SU-DHL-6 (cell line): ENCODE results near the gene NR2F2.

Experiments
- H2AFZ ChIP-seq: fragments of 200-600 bp; sonication (generic); 2 replicates; pipeline ENCODE4 v1.6.1; 2014; ENCODE audit warnings: low read depth, mild to moderate bottlenecking, moderate library complexity, mixed read lengths, antibody characterized with exemption, low read length; ENCODE audit not compliant: severe bottlenecking
- H3F3A ChIP-seq: fragments of 200-600 bp; shearing (Covaris generic); 2 replicates; pipeline ENCODE4 v1.6.0; 2016; ENCODE audit warnings: antibody characterized with exemption, mild to moderate bottlenecking; ENCODE audit not compliant: insufficient read depth
- H3K27ac ChIP-seq: fragments of 200-600 bp; sonication (generic); 2 replicates; pipeline ENCODE4 v1.5.1; 2016; ENCODE audit warnings: low read depth, mild to moderate bottlenecking, low read length, moderate library complexity, mixed read lengths
- H3K27me3 ChIP-seq: fragments of 200-600 bp; sonication (generic), shearing (Covaris generic); 2 replicates; pipeline ENCODE4 v1.6.0; 2014; ENCODE audit warnings: mild to moderate bottlenecking, low read length
- H3K36me3 ChIP-seq: fragments of 200-600 bp; sonication (generic); 2 replicates; pipeline ENCODE4 v1.6.1; 2014; ENCODE audit warnings: mild to moderate bottlenecking, low read length, mixed read lengths
- H3K4me2 ChIP-seq: fragments of 300-600, 200-600 bp; shearing (Covaris generic), sonication (generic); 2 replicates; pipeline ENCODE4 v1.6.0; 2014; ENCODE audit warnings: low read length, low read depth, mild to moderate bottlenecking; ENCODE audit not compliant: poor library complexity, severe bottlenecking
- H3K4me3 ChIP-seq: fragments of 200-600 bp; sonication (generic); 2 replicates; pipeline ENCODE4 v1.5.1; 2014; ENCODE audit warnings: antibody characterized with exemption, low read length, mild to moderate bottlenecking, mixed read lengths; ENCODE audit not compliant: insufficient read depth, poor library complexity, severe bottlenecking
- H3K79me2 ChIP-seq: fragments of 200-600 bp; sonication (generic); 2 replicates; pipeline ENCODE4 v1.6.1; 2014; ENCODE audit warnings: mild to moderate bottlenecking, low read length, moderate library complexity; ENCODE audit not compliant: insufficient read depth
- H3K9ac ChIP-seq: fragments of 200-600 bp; sonication (generic); 2 replicates; pipeline ENCODE4 v1.7.0; 2014; ENCODE audit warnings: mild to moderate bottlenecking, low read length
- H3K9me2 ChIP-seq: fragments of 200-600 bp; sonication (generic); replicated peaks from 2 replicates; pipeline ENCODE4 v1.6.1; 2014; ENCODE audit warnings: low read length; ENCODE audit not compliant: insufficient read depth
- H3K9me3 ChIP-seq: fragments of 200-600 bp; sonication (generic); 2 replicates; pipeline ENCODE4 v1.6.1; 2014; ENCODE audit warnings: low read length, mixed read lengths; ENCODE audit not compliant: insufficient read depth
- H4K20me1 ChIP-seq: fragments of 200-600 bp; sonication (generic); 2 replicates; pipeline ENCODE4 v1.6.1; 2014; ENCODE audit warnings: low read depth, mild to moderate bottlenecking, antibody characterized with exemption, low read length, moderate library complexity, mixed read lengths
- EZH2phosphoT487 ChIP-seq: fragments of 200-600 bp; sonication (generic), shearing (Covaris generic); conservative IDR thresholded peaks from 2 replicates; pipeline ENCODE4 v1.6.1; 2018; ENCODE audit warnings: mild to moderate bottlenecking, antibody characterized with exemption, low read length, moderate library complexity, mixed read lengths
- TF ChIP-seq, protein P1 (sequence below): fragments of 200-600 bp; sonication (generic); IDR thresholded peaks from one replicate; pipeline ENCODE4 v1.5.1; 2017; ENCODE audit warnings: antibody characterized with exemption, mild to moderate bottlenecking, low read length, moderate library complexity; ENCODE audit not compliant: insufficient read depth, poor library complexity, severe bottlenecking

Gene NR2F2

GRCh38 chr15:96331945-96332636 is 1.6 kb downstream of the NR2F2 start:
- no peak overlapping the region for H3K4me2 ChIP-seq
- H2AFZ ChIP-seq: no peak overlapping the region
- no peaks in the 10 kb centered on the region for H4K20me1 ChIP-seq
- H3K27ac ChIP-seq: no peak overlapping the region
- TF ChIP-seq EZH2phosphoT487: no peak
- TF ChIP-seq, protein P1, sequence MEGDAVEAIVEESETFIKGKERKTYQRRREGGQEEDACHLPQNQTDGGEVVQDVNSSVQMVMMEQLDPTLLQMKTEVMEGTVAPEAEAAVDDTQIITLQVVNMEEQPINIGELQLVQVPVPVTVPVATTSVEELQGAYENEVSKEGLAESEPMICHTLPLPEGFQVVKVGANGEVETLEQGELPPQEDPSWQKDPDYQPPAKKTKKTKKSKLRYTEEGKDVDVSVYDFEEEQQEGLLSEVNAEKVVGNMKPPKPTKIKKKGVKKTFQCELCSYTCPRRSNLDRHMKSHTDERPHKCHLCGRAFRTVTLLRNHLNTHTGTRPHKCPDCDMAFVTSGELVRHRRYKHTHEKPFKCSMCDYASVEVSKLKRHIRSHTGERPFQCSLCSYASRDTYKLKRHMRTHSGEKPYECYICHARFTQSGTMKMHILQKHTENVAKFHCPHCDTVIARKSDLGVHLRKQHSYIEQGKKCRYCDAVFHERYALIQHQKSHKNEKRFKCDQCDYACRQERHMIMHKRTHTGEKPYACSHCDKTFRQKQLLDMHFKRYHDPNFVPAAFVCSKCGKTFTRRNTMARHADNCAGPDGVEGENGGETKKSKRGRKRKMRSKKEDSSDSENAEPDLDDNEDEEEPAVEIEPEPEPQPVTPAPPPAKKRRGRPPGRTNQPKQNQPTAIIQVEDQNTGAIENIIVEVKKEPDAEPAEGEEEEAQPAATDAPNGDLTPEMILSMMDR: no peak
- no peak overlapping the region for H3K4me3 ChIP-seq
- no peaks in the 10 kb centered on the region for H3K9me3 ChIP-seq
- no peak overlapping the region for H3K9ac ChIP-seq
- no peaks in the 10 kb centered on the region for H3K27me3 ChIP-seq
- H3F3A ChIP-seq: no peaks in the 10 kb centered on the region
- no peaks in the 10 kb centered on the region for H3K79me2 ChIP-seq
- no peaks in the 10 kb centered on the region for H3K9me2 ChIP-seq
- no peaks in the 10 kb centered on the region for H3K36me3 ChIP-seq

DNA sequence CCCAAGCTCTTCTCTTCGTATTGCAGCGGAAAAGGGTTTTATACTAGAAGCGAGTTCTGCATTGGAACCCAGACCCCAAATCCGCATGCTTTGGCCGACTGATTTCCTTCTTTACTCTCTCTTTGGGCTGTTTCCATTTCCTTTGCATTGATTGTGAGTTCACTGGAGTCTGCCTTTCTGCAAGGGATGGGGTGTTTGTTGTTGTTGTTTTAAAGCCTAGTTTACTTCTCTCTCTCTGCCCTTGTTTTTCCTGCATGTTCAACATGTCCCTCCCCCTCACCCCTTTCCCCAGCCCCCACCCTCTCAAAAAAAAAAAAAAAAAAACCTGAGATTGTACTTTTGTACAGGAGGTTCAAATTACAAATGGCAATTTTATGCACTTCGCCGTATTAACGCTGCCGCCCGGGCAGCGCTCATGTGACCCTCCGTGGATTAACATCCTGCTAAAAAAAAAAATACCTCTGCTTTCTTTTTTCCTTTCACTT is 2.2 kb downstream of the NR2F2 start:
- Histone ChIP-seq H4K20me1 (no peaks in the 10 kb centered on the region), H3K27ac (no peak overlapping the region), H3K4me2 (no peak overlapping the region), H3K27me3 (no peaks in the 10 kb centered on the region), H2AFZ (no peak overlapping the region), H3K79me2 (no peaks in the 10 kb centered on the region), H3K36me3 (no peaks in the 10 kb centered on the region), H3F3A (no peaks in the 10 kb centered on the region), H3K9me3 (no peaks in the 10 kb centered on the region), H3K4me3 (no peak overlapping the region), H3K9ac (no peak overlapping the region), H3K9me2 (no peaks in the 10 kb centered on the region)
- TF ChIP-seq EZH2phosphoT487: no peak
- TF ChIP-seq, protein P1: no peak

DNA sequence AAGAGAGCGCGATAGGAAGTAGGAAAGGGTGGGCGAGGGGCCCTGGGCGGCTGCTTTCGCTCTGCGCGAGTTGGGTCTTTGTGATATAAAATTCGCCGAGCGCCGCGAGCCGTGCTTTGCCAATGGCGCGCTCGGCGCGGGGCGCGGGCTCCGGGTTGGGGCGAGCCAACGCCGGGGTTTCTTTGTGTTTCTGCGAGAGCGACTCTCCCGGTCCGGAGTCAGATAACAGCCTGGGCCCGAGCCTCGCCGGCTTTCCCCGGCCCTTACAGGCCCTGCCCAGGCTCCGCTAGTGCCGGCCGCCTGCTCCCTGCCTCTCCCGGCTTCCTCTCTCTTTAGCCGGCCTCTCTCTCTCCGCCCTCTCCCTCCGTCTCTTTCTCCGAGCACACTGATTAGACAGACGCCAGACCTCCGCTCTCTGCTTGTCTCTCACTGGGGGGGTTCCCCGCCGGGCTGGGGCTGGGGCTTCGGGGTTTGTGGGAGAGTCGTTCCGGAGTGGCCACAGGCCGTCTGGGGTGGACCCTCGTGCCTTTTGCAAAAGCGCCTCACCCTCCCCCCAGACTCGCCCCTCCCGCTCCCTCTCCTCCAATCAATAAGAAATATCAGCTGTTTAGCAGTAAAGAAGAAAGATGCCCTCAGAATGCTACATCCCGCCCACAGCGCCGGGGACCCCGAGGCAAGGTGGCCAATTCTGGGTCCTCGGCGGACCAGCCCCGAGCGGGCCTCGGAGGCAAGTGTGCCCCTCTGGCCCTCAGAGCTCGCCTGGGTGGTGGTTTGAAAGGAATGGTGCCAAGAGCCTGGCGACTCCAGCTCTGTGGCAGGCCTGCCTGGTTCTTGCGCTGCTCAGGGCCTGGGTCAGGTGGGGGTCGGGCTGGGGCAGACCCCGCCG is 2.9 kb downstream of the NR2F2 start:
- Histone ChIP-seq H3K4me3 (no peak overlapping the region), H3K27me3 (no peaks in the 10 kb centered on the region), H3K27ac (no peak overlapping the region), H3K36me3 (no peaks in the 10 kb centered on the region), H3F3A (no peaks in the 10 kb centered on the region), H3K79me2 (no peaks in the 10 kb centered on the region), H3K9me2 (no peaks in the 10 kb centered on the region), H2AFZ (no peak overlapping the region), H3K9ac (no peak overlapping the region), H3K4me2 (no peak overlapping the region), H3K9me3 (no peaks in the 10 kb centered on the region), H4K20me1 (no peaks in the 10 kb centered on the region)
- TF ChIP-seq, protein P1: no peak
- no peak for TF ChIP-seq EZH2phosphoT487
